ENCODE data around the gene DVL2. TPM values are rescaled to one million over a fixed set of nuclear protein-coding genes. Genes with fewer than 3 reads are reported as not detected.

The DVL2 gene
- total RNA-seq, 1 experiment from 2014 or later, result 36.9 TPM

GRCh38 chr17:7192271-7192937 lies 41.9 kb downstream of the DVL2 start:
- H2AFZ ChIP-seq (ENCODE audit: low read length), result no peak overlapping the region
- H3K79me2 ChIP-seq (ENCODE audit: low read length), result no peaks in the 10 kb centered on the region
- no peaks in the 10 kb centered on the region for H3K9me2 ChIP-seq (replicated peaks; ENCODE audit: low read length)
- DNase-seq, result no peak
- H3K36me3 ChIP-seq (ENCODE audit: low read depth, low read length), result no peaks in the 10 kb centered on the region
- H3K4me2 ChIP-seq (ENCODE audit: low read length), result no peak overlapping the region
- no peaks in the 10 kb centered on the region for H3K27me3 ChIP-seq (ENCODE audit: low read length)
- H3K27ac ChIP-seq (ENCODE audit: low read length), result no peak overlapping the region
- no peaks in the 10 kb centered on the region for H4K20me1 ChIP-seq (ENCODE audit: low read length)
- CTCF ChIA-PET, result no interaction called here
- intact Hi-C loops (cut with micrococcal nuclease), result no loop called here
- no peak overlapping the region for H3K4me3 ChIP-seq (ENCODE audit: low read length)
- no peak overlapping the region for H3K9ac ChIP-seq (ENCODE audit: low read length)
- TF ChIP-seq EZH2phosphoT487 (IDR thresholded peaks at IDR 0.05; ENCODE audit: borderline replicate concordance, low read length) (no peak), EZH2 (IDR thresholded peaks at IDR 0.05; ENCODE audit: low read length, unreplicated experiment) (no peak), CTCF (conservative IDR thresholded peaks at IDR 0.05; ENCODE audit: low read depth, low read length) (no peak)
- no TSS peak for BruUV-seq (replicated peaks)
- no peaks in the 10 kb centered on the region for H3K4me1 ChIP-seq (ENCODE audit: insufficient read depth, low read length)
- H3K9me3 ChIP-seq (ENCODE audit: low read length), result no peaks in the 10 kb centered on the region
- no peak for ATAC-seq
- POLR2A ChIA-PET (ENCODE audit: unreplicated experiment), result no interaction called here
- H3F3A ChIP-seq (ENCODE audit: low read length, unreplicated experiment), result no peaks in the 10 kb centered on the region

GRCh38 chr17:7191571-7192270 lies 42.6 kb downstream of the DVL2 start:
- CTCF ChIA-PET, result no interaction called here
- POLR2A ChIA-PET (ENCODE audit: unreplicated experiment), result no interaction called here
- no peak overlapping the region for H3K4me2 ChIP-seq (ENCODE audit: low read length)
- H3K79me2 ChIP-seq (ENCODE audit: low read length), result no peaks in the 10 kb centered on the region
- BruUV-seq (replicated peaks), result no TSS peak
- H3K4me3 ChIP-seq (ENCODE audit: low read length), result no peak overlapping the region
- no peak overlapping the region for H3K27ac ChIP-seq (ENCODE audit: low read length)
- intact Hi-C loops (cut with micrococcal nuclease), result no loop called here
- H2AFZ ChIP-seq (ENCODE audit: low read length), result no peak overlapping the region
- no peaks in the 10 kb centered on the region for H3K9me2 ChIP-seq (replicated peaks; ENCODE audit: low read length)
- no peaks in the 10 kb centered on the region for H3K27me3 ChIP-seq (ENCODE audit: low read length)
- H3K4me1 ChIP-seq (ENCODE audit: insufficient read depth, low read length), result no peaks in the 10 kb centered on the region
- no peaks in the 10 kb centered on the region for H3K36me3 ChIP-seq (ENCODE audit: low read depth, low read length)
- no peaks in the 10 kb centered on the region for H3K9me3 ChIP-seq (ENCODE audit: low read length)
- TF ChIP-seq EZH2phosphoT487 (IDR thresholded peaks at IDR 0.05; ENCODE audit: borderline replicate concordance, low read length) (no peak), CTCF (conservative IDR thresholded peaks at IDR 0.05; ENCODE audit: low read depth, low read length) (no peak), EZH2 (IDR thresholded peaks at IDR 0.05; ENCODE audit: low read length, unreplicated experiment) (no peak)
- no peaks in the 10 kb centered on the region for H4K20me1 ChIP-seq (ENCODE audit: low read length)
- DNase-seq (peak; percentile 34), ATAC-seq (no peak; the same call in 1 of the 2 replicates)
- no peak overlapping the region for H3K9ac ChIP-seq (ENCODE audit: low read length)
- H3F3A ChIP-seq (ENCODE audit: low read length, unreplicated experiment), result no peaks in the 10 kb centered on the region

GRCh38 chr17:7191069-7191468 lies 43.2 kb downstream of the DVL2 start:
- Histone ChIP-seq H3F3A (ENCODE audit: low read length, unreplicated experiment) (no peaks in the 10 kb centered on the region), H3K27ac (ENCODE audit: low read length) (no peak overlapping the region), H3K4me1 (ENCODE audit: insufficient read depth, low read length) (no peaks in the 10 kb centered on the region), H3K9me2 (replicated peaks; ENCODE audit: low read length) (no peaks in the 10 kb centered on the region), H4K20me1 (ENCODE audit: low read length) (no peaks in the 10 kb centered on the region), H3K4me3 (ENCODE audit: low read length) (no peak overlapping the region), H3K4me2 (ENCODE audit: low read length) (no peak overlapping the region), H3K79me2 (ENCODE audit: low read length) (no peaks in the 10 kb centered on the region), H3K9me3 (ENCODE audit: low read length) (no peaks in the 10 kb centered on the region), H3K27me3 (ENCODE audit: low read length) (no peaks in the 10 kb centered on the region), H3K36me3 (ENCODE audit: low read depth, low read length) (no peaks in the 10 kb centered on the region), H2AFZ (ENCODE audit: low read length) (no peak overlapping the region), H3K9ac (ENCODE audit: low read length) (no peak overlapping the region)
- intact Hi-C loops (cut with micrococcal nuclease), result no loop called here
- ChIA-PET CTCF (no interaction called here), POLR2A (ENCODE audit: unreplicated experiment) (no interaction called here)
- DNase-seq (no peak), ATAC-seq (no peak)
- no TSS peak for BruUV-seq (replicated peaks)
- TF ChIP-seq EZH2 (IDR thresholded peaks at IDR 0.05; ENCODE audit: low read length, unreplicated experiment) (no peak), EZH2phosphoT487 (IDR thresholded peaks at IDR 0.05; ENCODE audit: borderline replicate concordance, low read length) (no peak), CTCF (conservative IDR thresholded peaks at IDR 0.05; ENCODE audit: low read depth, low read length) (no peak)

Measured in PC-3 (cell line).